GM18858 (cell line): ENCODE results near the gene GLIPR1.
"Not testable (repeated sequence)": the region's sequence is repeated elsewhere in the genome, so short reads cannot be mapped to it uniquely, and the experiment has no call there.

Source experiments
- ATAC-seq: cut with Tn5 transposase; IDR thresholded peaks from one replicate; pipeline ENCODE4 v1.9.1; 2021; ENCODE audit not compliant: unreplicated experiment

The GLIPR1 gene

GRCh38 chr12:75471902-75472890, 8.4 kb upstream of the GLIPR1 start:
- ATAC-seq, result peak; percentile 76

GRCh38 chr12:75474116-75474515, 6.4 kb upstream of the GLIPR1 start:
- ATAC-seq, result no peak

DNA sequence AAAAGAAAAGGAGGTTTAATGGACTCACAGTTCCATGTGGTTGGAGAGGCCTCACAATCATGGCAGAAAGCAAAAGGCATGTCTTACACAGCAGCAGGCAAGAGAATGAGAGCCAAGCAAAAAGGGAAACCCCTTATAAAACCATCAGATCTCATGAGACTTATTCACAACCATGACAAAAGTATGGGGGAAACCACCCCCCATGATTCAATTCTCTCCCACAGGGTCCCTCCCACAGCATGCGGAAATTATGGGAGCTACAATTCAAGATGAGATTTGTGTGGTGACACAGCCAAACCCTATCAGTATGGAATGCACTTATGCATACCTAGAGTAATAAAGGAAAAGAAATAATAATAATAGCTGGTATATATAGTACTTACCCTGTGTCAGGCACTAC, 4.5 kb upstream of the GLIPR1 start:
- ATAC-seq, result no peak

- ATAC-seq, result no peak
Measured at GRCh38 chr12:75477137-75477536, 3.4 kb upstream of the GLIPR1 start.

- peak; percentile 18 for ATAC-seq
Measured at GRCh38 chr12:75478116-75478794, 2.3 kb upstream of the GLIPR1 start.

DNA sequence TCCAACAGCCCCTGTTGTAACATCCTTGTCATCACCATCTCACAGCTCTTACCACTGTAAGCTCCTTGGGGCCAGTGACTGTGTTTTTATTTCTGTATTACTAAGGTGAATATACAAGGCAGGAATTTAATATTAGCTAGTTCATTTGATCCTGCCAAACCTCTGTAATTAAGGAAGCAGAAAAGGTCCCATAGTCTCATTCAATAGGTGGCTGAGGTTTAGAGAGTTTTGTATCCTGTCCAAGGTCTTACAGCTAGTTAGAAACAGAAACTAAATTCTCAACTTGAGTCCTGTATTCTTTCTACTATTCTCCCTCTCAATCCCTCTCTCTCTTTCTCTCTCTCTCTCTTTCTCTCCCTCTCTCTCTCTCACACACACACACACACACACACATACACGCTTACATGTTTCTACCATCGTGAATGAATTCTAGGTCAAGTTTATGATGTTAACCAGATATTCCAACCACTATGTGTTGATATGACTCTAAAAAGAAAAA, 543 bp upstream of the GLIPR1 start:
- ATAC-seq, result peak; percentile 28

DNA sequence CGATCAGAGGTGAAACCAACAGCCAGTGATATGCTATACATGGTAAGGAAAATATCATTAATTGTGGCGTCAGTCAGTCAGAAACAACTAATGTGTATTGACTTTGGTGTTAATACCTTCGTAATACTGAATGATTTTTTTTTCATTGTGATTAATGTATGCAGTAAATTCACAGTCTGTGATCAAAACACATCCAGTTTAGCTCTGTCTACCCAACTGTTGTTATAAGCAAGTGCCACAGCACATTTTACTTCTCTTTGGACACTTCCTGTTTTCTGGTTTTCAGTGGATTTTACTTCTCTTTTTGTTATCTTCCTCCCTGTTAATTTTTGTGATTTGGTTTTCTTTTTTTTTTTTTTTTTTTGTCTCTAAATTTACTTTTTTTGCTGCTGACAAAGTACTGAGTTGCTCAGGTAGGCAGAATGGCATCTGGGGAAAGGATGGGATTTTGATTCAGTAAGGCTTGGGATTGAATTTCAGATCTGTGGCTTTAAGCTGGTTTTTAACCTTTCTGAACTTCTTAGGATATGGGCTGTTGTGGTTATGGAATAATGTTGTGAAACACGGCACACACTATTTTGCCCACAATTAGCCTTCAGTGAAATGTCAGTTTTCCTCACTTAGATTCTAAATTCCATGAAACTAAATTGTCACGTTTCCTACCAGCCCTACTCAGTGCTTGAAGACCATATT, 604 bp downstream of the GLIPR1 start:
- ATAC-seq, result peak; percentile 12

DNA sequence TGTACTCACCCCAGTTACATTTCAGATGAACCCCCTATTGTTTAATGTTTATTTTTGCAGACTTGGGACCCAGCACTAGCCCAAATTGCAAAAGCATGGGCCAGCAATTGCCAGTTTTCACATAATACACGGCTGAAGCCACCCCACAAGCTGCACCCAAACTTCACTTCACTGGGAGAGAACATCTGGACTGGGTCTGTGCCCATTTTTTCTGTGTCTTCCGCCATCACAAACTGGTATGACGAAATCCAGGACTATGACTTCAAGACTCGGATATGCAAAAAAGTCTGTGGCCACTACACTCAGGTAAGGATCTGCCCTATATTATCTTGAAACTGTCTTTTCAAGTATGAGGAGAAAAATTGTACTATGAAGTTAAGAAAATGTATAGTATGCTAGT, 1.2 kb downstream of the GLIPR1 start:
- no peak for ATAC-seq

GRCh38 chr12:75482646-75483045, 2.1 kb downstream of the GLIPR1 start:
- peak; percentile 14 for ATAC-seq

DNA sequence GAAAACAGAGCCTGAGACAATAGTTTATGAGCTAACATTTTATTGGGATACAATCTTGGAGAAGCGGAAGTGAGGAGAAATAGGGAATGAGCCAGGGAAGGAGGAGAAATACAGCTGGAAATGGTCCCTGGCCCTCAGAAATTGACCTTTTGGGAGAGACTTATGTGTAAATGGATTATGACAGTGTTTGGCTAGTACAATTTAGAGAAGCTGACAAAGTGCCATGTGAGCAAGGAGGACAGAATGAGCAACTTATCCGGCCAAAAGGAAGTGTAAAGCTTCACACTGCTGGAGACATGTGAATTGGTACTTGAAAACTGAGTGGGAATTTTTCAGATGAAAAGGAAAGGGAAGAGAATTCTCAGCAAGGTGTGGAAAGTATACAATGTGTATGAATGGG, 2.9 kb downstream of the GLIPR1 start:
- no peak for ATAC-seq

DNA sequence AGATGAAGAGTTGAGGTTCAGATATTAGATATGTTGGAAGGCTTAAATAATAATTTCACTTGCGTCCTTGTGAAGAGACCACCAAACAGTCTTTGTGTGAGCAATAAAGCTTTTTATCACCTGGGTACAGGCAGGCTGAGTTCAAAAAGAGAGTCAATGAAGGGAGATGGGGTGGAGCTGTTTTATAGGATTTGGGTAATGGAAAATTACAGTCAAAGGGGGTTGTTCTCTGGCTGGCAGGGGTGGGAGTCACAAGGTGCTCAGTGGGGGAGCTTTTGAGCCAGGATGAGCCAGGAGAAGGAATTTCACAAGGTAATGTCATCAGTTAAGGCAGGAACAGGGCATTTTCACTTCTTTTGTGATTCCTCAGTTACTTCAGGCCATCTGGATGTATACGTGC, 3.9 kb downstream of the GLIPR1 start:
- ATAC-seq, result not testable (repeated sequence)

DNA sequence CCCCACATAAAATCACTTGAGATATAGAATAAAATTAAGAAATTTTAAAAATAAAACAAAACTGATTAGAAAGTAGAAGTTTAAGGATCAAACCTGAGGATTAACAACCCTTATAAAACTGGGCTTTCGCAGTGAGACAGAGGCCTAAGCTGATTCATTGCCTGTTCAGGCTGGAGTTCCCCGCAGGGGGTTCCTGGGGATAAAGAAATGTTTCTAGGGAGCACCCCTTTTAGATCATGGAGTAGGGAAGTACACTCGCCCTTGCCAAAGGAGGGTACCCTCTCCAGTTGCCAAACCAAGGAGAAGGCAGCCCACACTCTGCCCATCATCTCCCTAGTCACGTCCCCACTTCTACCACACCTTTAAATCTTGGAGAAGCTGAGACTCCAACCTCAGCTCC, 6.8 kb downstream of the GLIPR1 start:
- no peak for ATAC-seq

DNA sequence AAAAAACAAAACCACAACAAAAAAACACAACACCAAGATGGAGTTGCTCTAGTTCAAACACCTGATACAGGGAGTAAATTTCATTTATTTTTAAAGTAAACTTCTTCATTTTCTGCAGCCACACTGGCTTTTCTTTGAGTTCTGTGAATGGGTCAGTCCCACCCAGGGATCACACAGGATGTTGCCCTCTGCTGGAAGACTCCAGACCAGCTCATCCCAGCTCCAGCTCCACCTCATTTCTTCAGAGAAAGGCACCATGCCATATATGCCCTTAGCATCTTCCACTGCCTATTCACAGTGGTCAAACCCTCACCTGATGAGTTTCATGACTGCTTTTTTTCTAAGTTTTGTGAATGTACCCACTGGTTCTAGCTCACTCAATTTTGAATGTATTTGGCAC, 8.0 kb downstream of the GLIPR1 start:
- ATAC-seq, result peak; percentile 36

- no peak for ATAC-seq
Measured at GRCh38 chr12:75489187-75489586, 8.6 kb downstream of the GLIPR1 start.

- peak; percentile 74 for ATAC-seq
Measured at GRCh38 chr12:75489613-75490210, 9.2 kb downstream of the GLIPR1 start.

- ATAC-seq, result no peak
Measured at GRCh38 chr12:75491169-75491568, 10.6 kb downstream of the GLIPR1 start.

GRCh38 chr12:75503459-75503858, 22.9 kb downstream of the GLIPR1 start:
- ATAC-seq, result no peak

GRCh38 chr12:75503866-75504265, 23.3 kb downstream of the GLIPR1 start:
- ATAC-seq, result no peak

DNA sequence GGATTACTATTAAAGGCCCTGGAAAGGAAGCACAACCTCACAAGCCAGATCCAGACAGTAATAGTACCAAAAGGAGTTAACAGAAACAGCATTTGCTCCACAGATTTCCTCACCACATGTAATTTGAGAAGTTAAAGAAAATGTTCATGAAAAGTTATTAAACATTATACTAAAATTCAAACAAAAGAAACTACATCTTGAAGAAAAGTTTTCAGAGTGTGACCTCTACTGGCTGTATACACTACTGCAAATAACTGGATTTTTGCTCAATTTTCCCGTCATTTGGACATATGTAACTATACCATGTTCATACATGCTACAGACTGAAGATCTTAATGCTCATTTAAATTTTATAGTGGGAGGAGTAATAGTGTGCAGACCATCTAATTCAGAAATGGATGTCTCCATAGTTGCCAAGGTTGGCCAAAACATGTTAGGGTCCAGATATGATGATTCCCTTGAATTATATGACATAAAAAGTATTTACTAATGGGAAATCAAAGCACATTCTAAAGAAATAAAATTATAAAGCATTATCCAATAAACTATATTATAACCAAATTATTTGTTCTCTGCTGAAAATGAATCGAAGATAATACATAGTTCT, 25.3 kb downstream of the GLIPR1 start:
- ATAC-seq, result peak; percentile 39

DNA sequence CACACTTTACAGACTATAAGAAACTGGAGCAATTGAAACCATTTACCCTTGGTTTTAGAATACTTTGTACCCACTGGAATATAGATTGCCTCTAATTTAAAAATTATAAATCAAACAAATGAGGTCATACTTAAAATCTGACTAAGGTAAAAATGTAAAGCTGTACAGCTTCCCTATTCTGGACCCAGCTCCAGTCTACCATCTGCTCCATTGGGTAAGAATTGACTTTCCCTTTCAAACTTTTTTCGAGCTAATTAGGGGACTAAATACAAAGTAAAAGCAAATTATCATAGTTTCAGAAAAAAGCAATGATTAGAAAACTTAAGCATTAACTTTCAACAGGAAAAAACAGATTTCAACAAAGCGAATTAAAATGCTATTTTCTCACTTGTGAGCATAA, 26.5 kb downstream of the GLIPR1 start:
- no peak for ATAC-seq

DNA sequence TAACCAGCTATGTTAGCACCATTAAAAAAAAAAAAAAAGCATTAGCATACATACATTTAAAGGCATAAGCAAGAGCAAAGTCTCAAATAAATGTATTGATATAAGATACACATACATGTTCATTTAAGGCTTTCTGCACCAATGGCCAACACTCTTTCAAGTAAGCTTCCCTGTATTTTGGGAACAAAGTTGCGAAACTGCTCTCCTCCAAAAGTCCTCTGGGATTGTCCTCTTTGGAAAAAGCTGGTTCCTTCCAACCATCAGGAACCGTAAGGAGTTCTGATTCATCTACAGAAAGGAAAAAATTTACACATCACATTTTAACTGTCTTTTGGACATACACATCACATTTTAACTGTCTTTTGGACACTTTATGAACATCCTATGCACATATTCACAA, 27.6 kb downstream of the GLIPR1 start:
- ATAC-seq, result no peak
